GM20000 (cell line): ENCODE results near the gene PARN.
"Not testable (repeated sequence)": the region's sequence is repeated elsewhere in the genome, so short reads cannot be mapped to it uniquely, and the experiment has no call there.

ENCODE experiments used
- DNase-seq: peaks from one replicate; pipeline ENCODE4 v3.0.0; 2012; ENCODE audit warnings: low spot score
- TF ChIP-seq, protein P1 (sequence below): IDR thresholded peaks from 2 replicates; pipeline ENCODE4 v1.5.1; 2012; ENCODE audit warnings: mild to moderate bottlenecking, control low read depth; ENCODE audit errors: extremely low read depth, missing control alignments

Gene PARN

DNA sequence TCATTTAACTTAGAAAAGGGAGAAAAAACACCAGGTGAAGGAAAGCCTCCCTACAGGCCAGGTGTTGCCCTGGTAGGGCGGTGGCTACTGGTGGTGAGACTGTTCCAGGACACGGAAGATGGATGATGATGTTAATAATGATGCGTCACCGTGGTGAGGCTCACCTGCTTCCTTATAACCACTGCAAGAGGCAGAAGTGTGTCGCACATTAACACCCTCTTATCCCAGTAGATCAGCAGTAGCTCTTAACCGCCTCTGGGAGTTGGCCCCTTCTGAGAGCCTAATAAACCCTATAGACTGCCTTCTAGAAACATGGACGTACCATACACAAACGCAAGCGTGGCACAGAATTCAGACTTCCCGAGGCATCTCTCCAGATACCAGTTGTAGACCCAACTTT is 10.5 kb upstream of the PARN start:
- TF ChIP-seq, protein P1, sequence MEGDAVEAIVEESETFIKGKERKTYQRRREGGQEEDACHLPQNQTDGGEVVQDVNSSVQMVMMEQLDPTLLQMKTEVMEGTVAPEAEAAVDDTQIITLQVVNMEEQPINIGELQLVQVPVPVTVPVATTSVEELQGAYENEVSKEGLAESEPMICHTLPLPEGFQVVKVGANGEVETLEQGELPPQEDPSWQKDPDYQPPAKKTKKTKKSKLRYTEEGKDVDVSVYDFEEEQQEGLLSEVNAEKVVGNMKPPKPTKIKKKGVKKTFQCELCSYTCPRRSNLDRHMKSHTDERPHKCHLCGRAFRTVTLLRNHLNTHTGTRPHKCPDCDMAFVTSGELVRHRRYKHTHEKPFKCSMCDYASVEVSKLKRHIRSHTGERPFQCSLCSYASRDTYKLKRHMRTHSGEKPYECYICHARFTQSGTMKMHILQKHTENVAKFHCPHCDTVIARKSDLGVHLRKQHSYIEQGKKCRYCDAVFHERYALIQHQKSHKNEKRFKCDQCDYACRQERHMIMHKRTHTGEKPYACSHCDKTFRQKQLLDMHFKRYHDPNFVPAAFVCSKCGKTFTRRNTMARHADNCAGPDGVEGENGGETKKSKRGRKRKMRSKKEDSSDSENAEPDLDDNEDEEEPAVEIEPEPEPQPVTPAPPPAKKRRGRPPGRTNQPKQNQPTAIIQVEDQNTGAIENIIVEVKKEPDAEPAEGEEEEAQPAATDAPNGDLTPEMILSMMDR: no peak
- DNase-seq: no peak

GRCh38 chr16:14636951-14637240 is 6.8 kb upstream of the PARN start:
- DNase-seq: not testable (repeated sequence)

GRCh38 chr16:14636179-14636950 is 6.3 kb upstream of the PARN start:
- DNase-seq: not testable (repeated sequence)

- DNase-seq: no peak
- TF ChIP-seq, protein P1: no peak
Measured at GRCh38 chr16:14635395-14636165, 5.5 kb upstream of the PARN start.

DNA sequence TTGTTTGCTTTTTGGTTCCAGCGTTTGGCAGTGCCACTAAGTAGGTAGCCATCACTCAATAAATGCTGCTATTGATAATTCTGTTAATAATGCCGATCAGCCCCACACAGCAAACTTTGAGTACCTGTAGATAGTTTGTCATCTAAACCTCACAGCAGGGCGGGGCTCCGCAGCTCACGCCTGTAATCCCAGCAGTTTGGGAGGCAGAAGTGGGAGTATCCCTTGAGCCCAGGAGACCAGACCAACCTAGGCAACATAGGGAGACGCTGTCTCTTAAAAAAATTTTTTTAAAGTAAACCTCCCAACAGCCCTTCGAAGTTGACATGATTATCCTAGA is 4.3 kb upstream of the PARN start:
- no peak for DNase-seq
- TF ChIP-seq, protein P1: no peak

GRCh38 chr16:14632693-14633569 is 2.9 kb upstream of the PARN start, which contains the start of gene BFAR:
Gene BFAR (plus strand): TSS chr16:14632951. CDS start chr16:14644347, 11,396 bp downstream.
- TF ChIP-seq, protein P1: no peak
- DNase-seq: peak; percentile 94

- DNase-seq: not testable (repeated sequence)
Measured at GRCh38 chr16:14630620-14631330, 715 bp upstream of the PARN start.

- TF ChIP-seq, protein P1: no peak
- peak; percentile 23 for DNase-seq
Measured at GRCh38 chr16:14629612-14629918, 495 bp downstream of the PARN start.
